GM12864 (cell line): ENCODE measurements around the gene OLAH.
A peak's percentile ranks its signal among the peaks of the same experiment; 100 is the strongest.

Source experiments
- DNase-seq: peaks from one replicate; pipeline ENCODE4 v3.0.0-alpha.2; 2011; ENCODE audit warnings: low read depth
- H3K4me3 ChIP-seq: 2 replicates; pipeline ENCODE4 v1.5.1; 2011; ENCODE audit warnings: mild to moderate bottlenecking, low read depth, low read length, control low read depth
- TF ChIP-seq, protein P1 (sequence below): IDR thresholded peaks from 2 replicates; pipeline ENCODE4 v1.5.1; 2011; ENCODE audit warnings: low read depth, mild to moderate bottlenecking, moderate library complexity, low read length, control low read depth, inconsistent platforms; ENCODE audit errors: missing control alignments

OLAH gene

DNA sequence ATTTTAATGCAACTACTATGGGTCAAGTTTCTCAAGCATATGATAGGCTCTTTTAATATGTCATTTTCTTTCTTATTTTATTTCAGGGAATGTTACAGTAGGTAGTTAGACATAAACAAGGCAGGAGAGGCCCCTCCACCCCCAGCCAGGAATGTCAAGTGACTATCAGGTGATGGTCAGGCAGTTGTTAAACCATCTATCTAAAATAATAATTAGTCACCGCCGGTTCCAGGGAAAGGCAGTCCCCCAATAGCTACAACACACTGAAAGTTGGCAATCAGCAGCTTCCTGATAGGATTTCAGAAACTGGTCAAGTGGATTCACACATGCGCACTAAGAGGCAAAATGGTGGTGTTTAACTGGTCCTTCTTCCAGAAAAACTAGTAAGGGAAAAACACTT, 9.3 kb downstream of the OLAH start:
- no peak for DNase-seq
- TF ChIP-seq, protein P1, sequence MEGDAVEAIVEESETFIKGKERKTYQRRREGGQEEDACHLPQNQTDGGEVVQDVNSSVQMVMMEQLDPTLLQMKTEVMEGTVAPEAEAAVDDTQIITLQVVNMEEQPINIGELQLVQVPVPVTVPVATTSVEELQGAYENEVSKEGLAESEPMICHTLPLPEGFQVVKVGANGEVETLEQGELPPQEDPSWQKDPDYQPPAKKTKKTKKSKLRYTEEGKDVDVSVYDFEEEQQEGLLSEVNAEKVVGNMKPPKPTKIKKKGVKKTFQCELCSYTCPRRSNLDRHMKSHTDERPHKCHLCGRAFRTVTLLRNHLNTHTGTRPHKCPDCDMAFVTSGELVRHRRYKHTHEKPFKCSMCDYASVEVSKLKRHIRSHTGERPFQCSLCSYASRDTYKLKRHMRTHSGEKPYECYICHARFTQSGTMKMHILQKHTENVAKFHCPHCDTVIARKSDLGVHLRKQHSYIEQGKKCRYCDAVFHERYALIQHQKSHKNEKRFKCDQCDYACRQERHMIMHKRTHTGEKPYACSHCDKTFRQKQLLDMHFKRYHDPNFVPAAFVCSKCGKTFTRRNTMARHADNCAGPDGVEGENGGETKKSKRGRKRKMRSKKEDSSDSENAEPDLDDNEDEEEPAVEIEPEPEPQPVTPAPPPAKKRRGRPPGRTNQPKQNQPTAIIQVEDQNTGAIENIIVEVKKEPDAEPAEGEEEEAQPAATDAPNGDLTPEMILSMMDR: no peak
- H3K4me3 ChIP-seq: no peak overlapping the region

DNA sequence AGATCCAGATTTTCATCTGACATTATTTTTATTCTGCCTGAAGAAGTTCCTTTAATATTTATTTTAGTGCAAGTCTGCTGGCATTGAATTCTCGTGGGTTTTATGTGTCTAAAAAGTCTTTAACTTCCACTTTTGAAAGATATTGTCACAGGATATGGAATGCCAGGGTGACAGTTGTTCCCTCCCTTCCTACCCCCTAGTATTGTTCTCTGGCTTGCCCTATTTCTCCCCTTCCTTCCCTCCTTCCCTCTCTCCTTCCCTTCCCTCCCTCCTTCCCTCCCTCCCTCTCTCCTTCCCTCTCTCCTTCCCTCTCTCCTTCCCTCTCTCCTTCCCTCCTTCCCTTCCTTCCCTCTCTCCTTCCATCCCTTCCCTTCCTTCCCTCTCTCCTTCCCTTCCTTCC, 14.9 kb downstream of the OLAH start:
- TF ChIP-seq, protein P1: no peak
- no peak overlapping the region for H3K4me3 ChIP-seq
- DNase-seq: no peak

DNA sequence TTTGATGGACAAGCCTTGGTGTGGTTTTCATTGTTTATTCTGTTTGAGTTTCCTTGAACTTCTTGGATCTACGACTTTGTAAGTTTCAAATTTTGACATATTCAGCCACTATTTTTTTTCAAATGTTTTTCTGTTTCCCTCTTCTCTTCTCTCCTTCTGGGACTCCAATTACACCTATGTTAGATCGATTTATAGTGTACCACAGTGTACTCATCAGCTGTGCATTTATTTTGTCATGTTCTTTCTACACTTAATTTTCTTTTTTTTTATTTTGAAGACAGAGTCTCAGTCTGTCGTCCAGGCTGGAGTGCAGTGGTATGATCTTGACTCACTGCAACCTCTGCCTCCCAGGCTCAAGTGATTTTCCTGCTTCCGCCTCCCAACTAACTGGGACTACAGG, 16.2 kb downstream of the OLAH start:
- DNase-seq: no peak
- TF ChIP-seq, protein P1: no peak
- H3K4me3 ChIP-seq: no peak overlapping the region

DNA sequence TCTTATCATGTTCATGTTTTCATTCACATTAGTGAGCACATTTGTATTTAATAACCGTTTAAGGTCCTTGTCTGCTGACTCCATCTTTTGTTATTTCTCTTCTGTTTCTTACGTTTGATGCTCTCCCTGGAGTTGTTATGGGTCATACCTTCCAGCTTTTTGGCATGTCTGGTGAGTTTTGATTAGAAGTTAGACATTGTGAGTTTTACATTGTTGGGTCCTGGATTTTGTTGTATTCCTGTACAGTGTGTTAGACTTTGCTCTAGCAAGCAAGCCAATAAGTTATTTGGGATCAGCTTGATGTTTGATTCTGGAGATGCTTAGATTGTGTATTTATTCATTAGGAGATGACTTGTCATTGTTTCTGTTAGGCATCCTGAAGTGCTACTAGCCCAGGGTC, 16.9 kb downstream of the OLAH start:
- TF ChIP-seq, protein P1: no peak

DNA sequence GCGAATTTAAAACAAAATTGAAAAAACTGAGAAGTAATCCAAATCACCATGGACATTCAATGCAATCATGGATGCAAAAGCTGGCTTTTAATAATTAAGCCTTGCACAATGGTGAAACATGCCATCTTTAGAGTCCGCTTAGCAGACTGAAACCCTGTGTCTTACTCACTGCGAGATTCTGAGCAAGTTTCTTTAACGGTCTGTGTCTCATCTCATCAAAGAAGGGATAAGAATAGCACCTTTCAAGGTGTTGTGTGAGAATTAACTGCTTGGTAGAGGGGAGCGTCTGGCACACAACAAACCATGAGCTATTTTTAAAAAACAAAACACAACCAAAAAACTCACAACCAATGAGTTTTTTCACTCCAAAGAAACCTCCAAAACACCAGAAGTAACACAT, 23.4 kb downstream of the OLAH start:
- TF ChIP-seq, protein P1: no peak
- no peak for DNase-seq
- no peak overlapping the region for H3K4me3 ChIP-seq

More for the DNA sequence above, 16.9 kb downstream of the OLAH start:
- no peak for DNase-seq
- H3K4me3 ChIP-seq: no peak overlapping the region

DNA sequence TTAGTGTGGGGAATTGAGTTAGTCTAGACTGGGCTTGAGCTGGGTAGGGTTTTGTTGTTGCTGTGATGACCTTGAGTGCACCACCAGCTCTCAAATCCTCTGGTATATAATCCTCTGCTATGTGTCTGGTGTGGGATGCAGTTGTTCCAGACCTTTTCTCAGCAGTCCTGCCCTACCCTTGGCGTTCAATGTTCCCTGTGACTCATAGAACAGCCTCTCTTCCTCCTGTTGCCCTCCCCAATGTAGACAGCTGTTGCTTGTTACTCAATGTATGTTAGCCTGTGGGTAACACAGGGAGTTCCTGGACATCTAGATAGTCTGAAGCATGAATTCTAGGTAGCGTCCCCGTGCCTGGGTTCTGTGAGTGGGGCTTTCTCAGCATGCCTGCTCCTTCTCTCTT, 25.1 kb downstream of the OLAH start:
- TF ChIP-seq, protein P1: no peak
- DNase-seq: no peak
- no peak overlapping the region for H3K4me3 ChIP-seq

DNA sequence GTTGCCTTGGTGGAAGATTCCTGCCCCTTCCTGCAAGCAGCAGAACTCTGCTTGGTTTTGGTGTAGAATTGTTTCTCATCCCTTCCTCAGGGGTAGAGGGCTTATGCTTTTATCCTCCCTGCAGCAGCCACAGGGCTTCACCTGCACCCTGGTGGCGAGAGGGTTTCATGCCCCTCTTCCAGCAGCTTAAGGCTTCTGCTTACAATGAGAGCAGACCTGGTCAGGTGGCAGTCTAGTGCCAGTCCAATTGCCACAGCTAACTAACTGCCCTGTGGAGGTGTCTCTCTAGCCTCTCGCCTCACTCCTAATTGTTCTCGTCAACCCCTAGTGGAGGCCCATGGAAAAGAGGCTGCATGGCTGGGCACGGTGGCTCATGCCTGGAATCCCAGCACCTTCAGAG, 25.5 kb downstream of the OLAH start:
- DNase-seq: no peak
- no peak overlapping the region for H3K4me3 ChIP-seq
- TF ChIP-seq, protein P1: peak; percentile 2
